SK-N-SH (cell line): Measurements from ENCODE around the gene SKI. TPM values are rescaled to one million over a fixed set of nuclear protein-coding genes. Genes with fewer than 3 reads are reported as not detected.

ENCODE experiments used
- CTCF ChIA-PET: fragments of 300-600, 350-600 bp; formaldehyde crosslinking; extraction: SDS; loops from one replicate; lab custom pipeline; 2021; lab: Yijun Ruan, JAX
- POLR2A ChIA-PET: fragments of 350-600 bp; sonication (Branson Sonifier 250); formaldehyde crosslinking; extraction: SDS; loops from one replicate; lab custom pipeline; 2020; ENCODE audit warnings: antibody characterized with exemption, inconsistent platforms; lab: Yijun Ruan, JAX
- DNase-seq: peaks from one replicate; pipeline ENCODE4 v3.0.0; 2012
- H2AFZ ChIP-seq: fragments of 200-600 bp; sonication (generic); 2 replicates; pipeline ENCODE4 v1.8.1; 2016; ENCODE audit warnings: antibody characterized with exemption, mild to moderate bottlenecking, low read depth
- H3F3A ChIP-seq: fragments of 200-600 bp; sonication (generic); replicated peaks from 2 replicates; pipeline ENCODE3; 2016; ENCODE audit warnings: antibody characterized with exemption, mild to moderate bottlenecking; ENCODE audit not compliant: insufficient read depth
- H3K27ac ChIP-seq, 2 experiments: fragments of 200-500 bp in 1 of 2; fragments of 200-600 bp in 1 of 2; sonication (Bioruptor generic) in 1 of 2; sonication (generic), shearing (Covaris generic) in 1 of 2; 2 replicates each; pipeline versions ENCODE4 v1.5.1 to v1.6.1; 2014 to 2016; ENCODE audit warnings: low read depth in 2 of 2, inconsistent platforms in 1 of 2, low read length in 1 of 2, mild to moderate bottlenecking in 1 of 2, mixed read lengths in 1 of 2
- H3K27me3 ChIP-seq: fragments of 200-600 bp; sonication (generic), shearing (Covaris generic); 2 replicates; pipeline ENCODE4 v1.6.1; 2016; ENCODE audit warnings: mixed run types; ENCODE audit not compliant: insufficient read depth
- H3K36me3 ChIP-seq, 2 experiments: fragments of 200-500 bp in 1 of 2; fragments of 200-600 bp in 1 of 2; sonication (Bioruptor generic) in 1 of 2; sonication (generic) in 1 of 2; replicated peaks in 1 of 2; 2 replicates each; pipeline versions ENCODE3 to v1.5.1; 2014 to 2016; ENCODE audit warnings: low read length in 1 of 2, mild to moderate bottlenecking in 1 of 2; ENCODE audit not compliant: insufficient read depth in 2 of 2, control insufficient read depth in 1 of 2
- H3K4me1 ChIP-seq, 2 experiments: fragments of 200-500 bp in 1 of 2; fragments of 200-600 bp in 1 of 2; sonication (Bioruptor generic) in 1 of 2; sonication (generic), shearing (Covaris generic) in 1 of 2; 2 replicates each; pipeline versions ENCODE4 v1.5.1 to v1.6.1; 2014 to 2016; ENCODE audit warnings: low read depth in 1 of 2, low read length in 1 of 2, mixed run types in 1 of 2; ENCODE audit not compliant: insufficient read depth in 2 of 2, control insufficient read depth in 1 of 2
- H3K4me2 ChIP-seq: fragments of 200-600 bp; sonication (generic), shearing (Covaris generic); 2 replicates; pipeline ENCODE4 v1.6.1; 2017; ENCODE audit warnings: mixed run types
- H3K4me3 ChIP-seq, 2 experiments: fragments of 200-500 bp in 1 of 2; fragments of 200-600 bp in 1 of 2; sonication (Bioruptor generic) in 1 of 2; sonication (generic), shearing (Covaris generic) in 1 of 2; 2 replicates each; pipeline versions ENCODE4 v1.5.1 to v1.8.1; 2014 to 2016; ENCODE audit warnings: low read depth in 2 of 2, inconsistent platforms in 1 of 2, low read length in 1 of 2, mild to moderate bottlenecking in 1 of 2, mixed read lengths in 1 of 2, moderate library complexity in 1 of 2
- H3K79me2 ChIP-seq: fragments of 200-600 bp; sonication (generic); 2 replicates; pipeline ENCODE4 v1.8.1; 2017; ENCODE audit warnings: mild to moderate bottlenecking; ENCODE audit not compliant: insufficient read depth
- H3K9ac ChIP-seq: fragments of 200-600 bp; sonication (generic); 2 replicates; pipeline ENCODE4 v1.6.1; 2017; ENCODE audit warnings: mixed run types
- H3K9me2 ChIP-seq: fragments of 200-600 bp; sonication (generic); 2 replicates; pipeline ENCODE4 v1.6.1; 2017; ENCODE audit warnings: mixed run types
- H3K9me3 ChIP-seq: fragments of 200-600 bp; sonication (generic); 2 replicates; pipeline ENCODE4 v1.6.1; 2017; ENCODE audit warnings: mixed run types, mild to moderate bottlenecking, moderate library complexity
- H4K20me1 ChIP-seq: fragments of 200-600 bp; sonication (generic); 2 replicates; pipeline ENCODE4 v1.6.1; 2017; ENCODE audit warnings: mild to moderate bottlenecking, mixed run types; ENCODE audit not compliant: insufficient read depth
- CHD2 ChIP-seq: fragments of 150-350 bp; IDR thresholded peaks from 2 replicates; pipeline ENCODE4 v1.6.1; 2018; ENCODE audit warnings: low read length; ENCODE audit not compliant: partially characterized antibody
- GABPA ChIP-seq: IDR thresholded peaks from 2 replicates; pipeline ENCODE4 v1.4.0; 2012; ENCODE audit warnings: low read depth, mild to moderate bottlenecking
- MXI1 ChIP-seq: IDR thresholded peaks from 2 replicates; pipeline ENCODE4 v1.6.1; 2012; ENCODE audit warnings: mild to moderate bottlenecking, low read depth, low read length, improper control_type of control experiment
- NRF1 ChIP-seq: IDR thresholded peaks from 2 replicates; pipeline ENCODE4 v1.6.1; 2012; ENCODE audit warnings: low read depth, mild to moderate bottlenecking, low read length
- SIN3A ChIP-seq: IDR thresholded peaks from 2 replicates; pipeline ENCODE4 v1.6.1; 2012; ENCODE audit warnings: low read depth, mild to moderate bottlenecking, low read length, moderate library complexity, borderline replicate concordance
- TCF12 ChIP-seq: IDR thresholded peaks from 2 replicates; pipeline ENCODE4 v1.4.0; 2012
- YY1 ChIP-seq: IDR thresholded peaks from 2 replicates; pipeline ENCODE4 v1.4.0; 2012; ENCODE audit warnings: low read depth, mild to moderate bottlenecking
- WGBS: methylation state at CpG from one replicate; pipeline ENCODE4 v1.1.6; 2017; ENCODE audit warnings: low lambda C conversion rate; 5-methylcytosine and 5-hydroxymethylcytosine counted together
- polyA plus RNA-seq, 3 experiments: library from polyadenylated mRNA; depleted of rRNA; stranded (reverse); fragments of >200 nt; gene quantifications; 2 replicates each; pipeline ENCODE4 v1.2.3, GENCODE V29; 2012

SKI gene
- polyA plus RNA-seq, 1 of the 3 experiments (the other 2 are of a cell fraction) = 7.2 TPM

DNA sequence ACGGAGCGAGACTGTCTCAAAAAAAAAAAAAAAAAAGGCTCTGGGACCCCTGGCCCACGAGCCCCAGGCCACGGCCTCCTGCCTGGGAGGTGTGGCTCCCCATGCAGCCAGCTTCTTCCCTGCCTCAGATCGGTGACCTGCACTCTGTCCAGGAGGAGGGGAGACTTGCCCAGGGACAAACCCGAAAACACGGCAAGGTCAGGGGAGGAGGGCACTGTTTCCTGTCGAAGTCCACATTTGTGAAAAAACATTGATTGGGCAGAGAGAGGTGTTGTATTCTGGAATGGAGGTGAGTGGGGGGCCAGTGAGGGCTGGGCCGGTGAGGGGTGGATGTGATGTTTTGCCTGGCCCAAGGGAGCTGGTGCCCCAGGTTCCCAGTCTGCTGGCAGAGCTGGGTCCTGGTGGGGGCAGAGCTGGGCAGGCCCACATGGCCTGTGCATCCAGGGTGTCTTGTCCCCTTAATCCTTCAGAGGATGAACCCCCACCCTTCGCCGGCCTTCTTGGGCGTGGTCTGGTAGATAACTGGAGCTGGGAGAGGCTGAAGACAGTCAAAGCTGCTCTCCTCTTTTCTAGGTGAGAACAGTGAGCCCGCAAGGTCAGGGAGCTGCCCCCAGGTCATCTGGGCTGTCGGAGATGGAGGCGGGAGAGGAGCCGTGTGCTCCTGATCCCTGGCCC, 21.2 kb upstream of the SKI start:
- 92% methylated on average over 8 of the region's 16 CpGs for WGBS
- H2AFZ ChIP-seq = no peak overlapping the region
- no peaks in the 10 kb centered on the region for H3K9me3 ChIP-seq
- H3F3A ChIP-seq = no peaks in the 10 kb centered on the region
- no peak overlapping the region for H3K4me2 ChIP-seq
- H3K9ac ChIP-seq = no peak overlapping the region
- H3K27ac ChIP-seq = no peak overlapping the region
- H3K9me2 ChIP-seq = no peaks in the 10 kb centered on the region
- POLR2A ChIA-PET = no interaction called here
- H3K4me1 ChIP-seq = peaks cover 9 to 31% of the 10 kb centered on the region in 2 experiments; a peak in 2 of 4 replicates
- no peak for TF ChIP-seq TCF12
- no peaks in the 10 kb centered on the region for H3K79me2 ChIP-seq
- H3K4me3 ChIP-seq = no peak overlapping the region
- CTCF ChIA-PET = interaction anchor here (0.7 to 4.9 kb wide), 4 partner anchors 12 to 174 kb away, joined by 3 to 43 read pairs (median 6); partner anchors contain the start of gene FAAP20
- no peaks in the 10 kb centered on the region for H3K36me3 ChIP-seq
- DNase-seq = no peak
- H3K27me3 ChIP-seq = no peaks in the 10 kb centered on the region
- H4K20me1 ChIP-seq = no peaks in the 10 kb centered on the region

DNA sequence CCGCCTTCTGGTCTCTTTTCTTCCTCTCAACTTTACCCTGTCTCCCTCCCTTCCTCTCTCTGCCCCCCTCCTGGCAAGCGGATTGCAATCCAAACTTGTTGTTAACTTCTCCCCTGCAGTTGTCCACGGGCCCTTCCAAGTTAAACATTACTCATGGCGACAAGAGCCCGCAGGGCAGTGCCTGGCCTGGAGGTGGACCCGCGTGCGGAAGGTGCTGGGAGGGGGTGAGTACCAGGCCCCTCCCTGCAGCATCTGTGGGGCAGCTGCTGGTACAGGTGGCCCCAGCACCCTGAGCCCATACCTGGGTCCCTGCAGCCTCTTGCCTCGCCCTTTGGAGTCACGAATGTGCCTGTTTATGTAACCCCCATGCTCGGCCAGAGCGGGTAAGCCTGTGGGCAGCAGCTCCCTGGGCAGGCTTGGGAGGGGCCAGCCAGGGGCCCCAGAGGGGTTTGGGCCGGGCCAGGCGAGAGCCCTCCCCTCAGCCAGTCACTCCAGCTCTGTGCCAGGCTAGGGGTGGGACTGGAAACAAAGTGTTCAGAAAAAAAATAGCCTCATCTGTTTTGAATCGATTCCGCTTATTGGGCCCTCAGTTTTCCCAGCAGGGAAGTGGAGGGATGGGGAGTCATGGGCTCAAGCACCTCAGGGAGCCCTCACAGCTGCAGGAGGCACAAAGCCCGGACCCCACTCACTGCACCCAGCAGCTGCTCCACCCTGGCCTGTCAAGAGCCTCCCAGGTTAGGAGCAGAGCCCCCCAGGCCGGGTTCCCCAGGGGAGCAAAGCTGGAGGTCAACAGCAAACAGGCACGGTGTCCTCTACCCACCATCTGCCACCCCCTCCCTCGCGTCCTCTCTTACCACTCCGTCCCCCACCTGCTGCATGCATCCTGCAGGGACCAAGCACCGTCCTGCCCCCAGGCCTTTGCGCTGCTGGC, 19.5 kb upstream of the SKI start:
- DNase-seq = no peak
- POLR2A ChIA-PET = interaction anchor here (1.3 kb wide), 1 partner anchor 185 kb away, joined by 4 read pairs; no protein-coding TSS in a partner anchor
- Histone ChIP-seq H3K4me1 (peaks cover 20 to 38% of the 10 kb centered on the region in 2 experiments; a peak in 2 of 4 replicates), H4K20me1 (no peaks in the 10 kb centered on the region), H3K79me2 (no peaks in the 10 kb centered on the region), H3K27me3 (no peaks in the 10 kb centered on the region), H3K4me2 (peak overlapping the region; percentile 65; the same call in 1 of the 2 replicates), H3K36me3 (no peaks in the 10 kb centered on the region), H3K4me3 (no peak overlapping the region), H3K27ac (peak overlapping the region in 1 of 2 experiments; percentile 62; a peak in 2 of 4 replicates), H2AFZ (no peak overlapping the region), H3F3A (peaks cover 8% of the 10 kb centered on the region), H3K9me3 (no peaks in the 10 kb centered on the region), H3K9ac (no peak overlapping the region; the same call in 1 of the 2 replicates), H3K9me2 (no peaks in the 10 kb centered on the region)
- no peak for TF ChIP-seq CHD2
- no peak for TF ChIP-seq MXI1
- no peak for TF ChIP-seq GABPA
- TF ChIP-seq YY1 = no peak
- TF ChIP-seq SIN3A = no peak
- TF ChIP-seq NRF1 = no peak
- CTCF ChIA-PET = interaction anchor here (0.9 to 1.6 kb wide), 4 partner anchors 14 to 173 kb away, joined by 4 to 12 read pairs (median 4); partner anchors contain the start of genes FAAP20 and SKI
- WGBS = 69% methylated on average over 18 of the region's 24 CpGs

DNA sequence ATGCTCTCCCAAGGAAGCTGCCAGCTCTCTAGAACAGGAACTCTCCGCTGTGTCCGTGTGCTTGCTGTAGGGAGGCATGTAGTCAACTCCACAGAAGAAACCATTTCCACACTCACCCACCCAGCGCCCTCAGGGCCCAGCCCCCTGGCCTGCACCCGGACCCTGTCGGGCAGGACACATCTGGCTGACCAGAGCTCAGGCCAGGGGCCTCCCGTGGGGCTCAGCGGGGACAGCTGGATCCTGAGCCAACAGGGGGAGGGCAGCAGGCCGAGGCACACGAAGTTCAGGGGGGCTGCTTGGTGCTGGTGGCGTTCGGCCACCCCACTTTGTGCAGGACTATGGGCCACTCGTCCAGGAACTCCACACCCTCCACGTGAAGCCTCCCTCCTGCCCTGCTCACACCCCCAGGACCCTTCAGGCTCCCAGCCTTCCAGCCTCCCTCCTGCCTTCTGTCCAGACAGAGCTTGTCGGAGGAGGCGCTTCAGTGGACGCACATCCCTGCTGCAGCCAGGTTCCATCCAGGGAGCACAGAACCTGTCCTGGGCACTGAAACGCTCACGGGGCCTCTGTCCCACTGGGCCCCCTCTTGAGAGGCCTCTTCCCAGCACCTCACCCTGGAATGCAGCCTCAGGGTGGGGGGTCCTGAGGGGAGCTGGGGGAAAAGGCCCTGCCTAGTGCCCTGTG, 18.6 kb upstream of the SKI start:
- Histone ChIP-seq H3K4me1 (peaks cover 24 to 36% of the 10 kb centered on the region in 2 experiments; a peak in 2 of 4 replicates), H3K9ac (no peak overlapping the region), H3K27ac (peak overlapping the region in 1 of 2 experiments; percentile 62; a peak in 1 of 4 replicates), H3K9me3 (no peaks in the 10 kb centered on the region), H3K9me2 (no peaks in the 10 kb centered on the region), H4K20me1 (no peaks in the 10 kb centered on the region), H2AFZ (no peak overlapping the region), H3K4me3 (no peak overlapping the region), H3F3A (peaks cover 11% of the 10 kb centered on the region), H3K36me3 (no peaks in the 10 kb centered on the region), H3K27me3 (no peaks in the 10 kb centered on the region), H3K4me2 (no peak overlapping the region), H3K79me2 (no peaks in the 10 kb centered on the region)
- CTCF ChIA-PET = interaction anchor here (1.0 to 1.6 kb wide), 4 partner anchors 14 to 172 kb away, joined by 3 to 12 read pairs (median 4); partner anchors contain the start of gene SKI
- no peak for TF ChIP-seq CHD2
- POLR2A ChIA-PET = interaction anchor here (0.6 to 1.3 kb wide), 2 partner anchors 18 to 184 kb away, joined by 3 to 4 read pairs; no protein-coding TSS in a partner anchor
- no peak for DNase-seq
- WGBS = 72% methylated on average over 6 of the region's 18 CpGs
